ENCODE results near the gene CELF4.
A peak's percentile ranks its signal among the peaks of the same experiment; 100 is the strongest.

The CELF4 gene

DNA sequence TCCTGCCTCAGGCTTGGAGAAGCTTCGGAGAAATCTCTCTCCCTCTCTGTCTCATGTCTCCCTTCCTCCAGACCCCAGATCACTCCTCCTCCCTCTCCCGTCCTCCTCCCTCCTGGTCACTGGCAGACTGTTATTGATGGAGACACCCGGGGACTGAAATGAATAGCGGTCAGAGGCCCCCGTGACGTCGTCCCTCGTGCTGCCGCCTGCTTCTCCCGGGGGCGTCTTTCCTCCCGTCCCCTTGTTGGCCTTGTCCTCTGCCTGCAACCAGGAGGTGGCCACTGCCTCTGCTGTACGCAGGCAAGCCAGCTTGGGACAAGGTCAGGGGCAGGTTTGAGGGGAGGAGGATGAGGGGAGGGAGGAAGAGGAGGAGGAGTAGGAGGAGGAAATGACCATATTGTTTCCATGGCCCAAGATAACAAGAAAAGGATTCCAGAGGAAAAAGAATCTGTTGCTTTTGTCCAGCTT lies 78.2 kb downstream of the CELF4 start:
- peaks cover 57% of the 10 kb centered on the region for H3K27me3 ChIP-seq (ENCODE audit: insufficient read depth, low read length)
- H3K4me3 ChIP-seq (ENCODE audit: low read length), result no peak overlapping the region
- H3K4me1 ChIP-seq (ENCODE audit: insufficient read depth, low read length), result peaks cover 10% of the 10 kb centered on the region
- H2AFZ ChIP-seq (ENCODE audit: low read depth, low read length), result no peak overlapping the region
- no peaks in the 10 kb centered on the region for H3K36me3 ChIP-seq (ENCODE audit: insufficient read depth, low read length)
- no peaks in the 10 kb centered on the region for H3K9me3 ChIP-seq (ENCODE audit: low read length)

DNA sequence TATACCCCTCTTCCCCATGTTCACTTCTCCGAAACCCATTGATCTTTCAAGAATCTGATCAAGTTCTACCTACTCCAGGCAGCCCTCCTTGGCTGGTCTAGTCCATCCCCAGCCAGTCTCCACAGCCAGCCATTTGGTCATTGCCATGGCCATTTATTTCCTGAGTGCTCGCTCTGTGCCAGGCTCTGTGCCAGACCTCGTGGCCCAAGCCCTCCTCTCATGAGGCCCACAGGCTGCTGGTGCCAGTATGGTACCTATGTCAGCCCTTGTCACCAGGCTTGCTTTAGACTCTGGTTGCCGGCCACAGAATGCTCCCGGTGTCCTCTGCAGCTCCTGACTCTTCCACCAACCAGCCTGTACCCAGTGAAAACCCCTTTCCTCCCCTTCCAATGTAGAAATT lies 78.8 kb downstream of the CELF4 start:
- Histone ChIP-seq H3K36me3 (ENCODE audit: insufficient read depth, low read length) (no peaks in the 10 kb centered on the region), H3K4me3 (ENCODE audit: low read length) (no peak overlapping the region), H3K27me3 (ENCODE audit: insufficient read depth, low read length) (peaks cover 60% of the 10 kb centered on the region), H3K4me1 (ENCODE audit: insufficient read depth, low read length) (peaks cover 10% of the 10 kb centered on the region), H3K9me3 (ENCODE audit: low read length) (no peaks in the 10 kb centered on the region), H2AFZ (ENCODE audit: low read depth, low read length) (no peak overlapping the region)

DNA sequence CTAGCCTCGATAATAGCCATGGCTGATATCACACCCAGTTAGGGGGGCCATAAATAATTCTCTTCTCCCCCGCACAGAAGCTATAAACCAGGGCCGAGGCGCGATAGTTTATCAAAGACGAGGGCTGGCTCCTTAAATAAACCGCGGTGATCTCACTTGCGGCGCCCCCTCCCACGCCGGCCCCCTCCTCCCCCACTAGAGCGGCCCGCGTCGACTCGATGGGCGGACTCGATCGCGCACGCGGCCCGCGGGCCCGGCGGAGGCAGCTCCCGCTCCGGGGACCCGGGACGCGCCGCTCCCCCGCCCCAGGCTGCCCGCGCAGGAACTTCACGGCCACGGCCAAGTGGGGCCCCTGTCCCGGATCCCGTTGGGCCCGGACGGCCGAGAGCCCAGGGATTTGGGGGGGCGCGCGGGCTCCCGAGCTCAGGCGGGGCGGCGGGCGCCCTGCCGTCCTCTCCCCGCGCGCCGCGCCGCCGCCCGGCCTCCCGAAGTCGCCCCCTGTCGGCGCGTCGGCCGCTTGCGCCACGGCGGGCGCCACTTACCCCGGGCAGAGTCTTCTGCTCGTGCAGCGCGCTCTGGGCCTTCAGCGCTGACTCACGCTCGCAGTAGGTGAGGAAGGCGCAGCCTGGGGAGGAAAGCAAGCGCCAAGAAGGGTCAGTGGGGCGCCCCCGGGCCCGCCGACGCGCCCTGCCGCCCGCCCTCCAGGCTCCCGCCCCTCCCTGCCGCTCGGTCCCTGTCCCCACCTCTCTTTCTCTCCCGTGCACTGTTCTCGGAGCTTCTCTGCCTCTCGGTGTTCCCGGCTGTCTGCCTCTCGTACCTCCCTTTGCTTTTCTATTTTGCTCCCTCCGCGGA lies 80.4 kb downstream of the CELF4 start:
- H3K9me3 ChIP-seq (ENCODE audit: low read length), result no peaks in the 10 kb centered on the region
- H2AFZ ChIP-seq (ENCODE audit: low read depth, low read length), result no peak overlapping the region
- peaks cover 60% of the 10 kb centered on the region for H3K27me3 ChIP-seq (ENCODE audit: insufficient read depth, low read length)
- H3K36me3 ChIP-seq (ENCODE audit: insufficient read depth, low read length), result no peaks in the 10 kb centered on the region
- H3K4me1 ChIP-seq (ENCODE audit: insufficient read depth, low read length), result peaks cover 10% of the 10 kb centered on the region
- H3K4me3 ChIP-seq (ENCODE audit: low read length), result peak overlapping the region; percentile 5

DNA sequence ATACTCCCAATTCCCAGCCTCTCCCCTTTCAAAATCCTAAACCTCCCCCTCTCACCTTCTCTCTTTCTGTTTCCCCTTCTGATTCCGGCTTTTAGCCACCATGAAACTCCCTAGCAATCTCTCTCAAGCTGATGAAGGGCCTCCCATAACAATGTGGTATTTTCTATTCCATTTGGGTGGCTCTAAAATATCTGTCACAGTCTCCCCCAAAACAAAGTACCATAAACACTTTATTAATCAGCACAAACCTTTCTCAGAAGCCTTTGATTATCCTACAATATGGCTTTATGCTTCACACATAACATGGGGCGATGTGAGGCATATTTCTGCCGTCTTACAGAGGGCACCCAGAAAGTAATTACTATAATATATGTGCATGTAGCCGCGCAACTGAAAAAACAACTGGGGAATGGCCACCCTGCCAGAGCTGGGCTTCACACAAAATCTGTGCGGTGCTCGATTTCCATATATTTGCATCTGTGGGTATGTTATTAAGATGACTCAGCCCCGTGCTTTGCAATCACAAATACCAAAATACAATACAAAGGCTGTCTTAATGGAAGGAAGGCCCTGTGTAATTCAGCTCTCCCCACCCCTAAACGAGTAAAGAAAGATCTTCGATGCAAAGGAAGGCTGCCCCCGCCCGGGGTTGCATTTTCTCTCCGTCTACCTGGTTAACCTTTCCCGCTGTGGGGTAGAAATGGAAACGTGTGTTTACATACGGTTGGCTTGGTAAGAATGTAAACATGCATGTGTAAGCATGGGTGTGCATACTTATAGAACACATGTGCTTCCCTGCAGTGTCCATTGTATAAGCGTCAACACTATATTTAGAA lies 81.4 kb downstream of the CELF4 start:
- H3K36me3 ChIP-seq (ENCODE audit: insufficient read depth, low read length), result no peaks in the 10 kb centered on the region
- no peak overlapping the region for H3K4me3 ChIP-seq (ENCODE audit: low read length)
- H3K27me3 ChIP-seq (ENCODE audit: insufficient read depth, low read length), result peaks cover 57% of the 10 kb centered on the region
- no peak overlapping the region for H2AFZ ChIP-seq (ENCODE audit: low read depth, low read length)
- H3K4me1 ChIP-seq (ENCODE audit: insufficient read depth, low read length), result peaks cover 10% of the 10 kb centered on the region
- no peaks in the 10 kb centered on the region for H3K9me3 ChIP-seq (ENCODE audit: low read length)

DNA sequence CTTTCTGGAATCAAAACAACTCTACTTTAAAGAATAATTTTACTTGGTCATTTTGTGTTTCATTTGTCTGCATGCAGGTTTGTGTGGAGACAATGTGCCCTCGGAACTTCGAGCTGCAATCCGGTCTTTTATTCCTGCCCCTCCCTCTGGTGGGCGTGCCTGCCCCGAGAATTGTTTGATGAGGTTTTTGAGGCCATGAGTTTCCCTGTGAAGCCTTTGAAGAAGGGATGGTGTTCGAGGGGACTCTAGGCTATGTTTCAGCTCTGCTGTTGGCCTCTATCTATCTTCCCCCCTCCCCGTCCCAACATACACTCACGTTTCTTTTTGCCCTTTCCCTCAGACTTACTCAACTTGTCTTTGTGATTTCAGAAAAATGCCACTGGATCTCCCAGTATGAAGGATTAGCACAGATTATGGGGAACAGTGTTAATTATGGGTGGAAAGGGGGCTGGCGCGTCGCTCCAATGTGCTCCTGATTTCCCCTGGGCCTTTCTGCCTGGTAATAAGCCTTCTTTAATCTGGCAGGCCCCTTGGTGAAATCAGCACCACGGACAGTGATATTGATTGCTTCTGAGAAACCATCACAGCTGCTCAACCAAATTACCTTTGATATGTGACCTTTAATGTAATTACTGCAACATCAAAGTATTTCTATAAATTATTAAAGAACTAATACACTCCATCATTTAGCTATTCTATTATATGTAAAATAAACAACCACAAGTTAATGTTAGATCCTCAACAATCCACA lies 82.2 kb downstream of the CELF4 start:
- H3K27me3 ChIP-seq (ENCODE audit: insufficient read depth, low read length), result peaks cover 52% of the 10 kb centered on the region
- no peak overlapping the region for H2AFZ ChIP-seq (ENCODE audit: low read depth, low read length)
- no peak overlapping the region for H3K4me3 ChIP-seq (ENCODE audit: low read length)
- peaks cover 10% of the 10 kb centered on the region for H3K4me1 ChIP-seq (ENCODE audit: insufficient read depth, low read length)
- no peaks in the 10 kb centered on the region for H3K36me3 ChIP-seq (ENCODE audit: insufficient read depth, low read length)
- no peaks in the 10 kb centered on the region for H3K9me3 ChIP-seq (ENCODE audit: low read length)

DNA sequence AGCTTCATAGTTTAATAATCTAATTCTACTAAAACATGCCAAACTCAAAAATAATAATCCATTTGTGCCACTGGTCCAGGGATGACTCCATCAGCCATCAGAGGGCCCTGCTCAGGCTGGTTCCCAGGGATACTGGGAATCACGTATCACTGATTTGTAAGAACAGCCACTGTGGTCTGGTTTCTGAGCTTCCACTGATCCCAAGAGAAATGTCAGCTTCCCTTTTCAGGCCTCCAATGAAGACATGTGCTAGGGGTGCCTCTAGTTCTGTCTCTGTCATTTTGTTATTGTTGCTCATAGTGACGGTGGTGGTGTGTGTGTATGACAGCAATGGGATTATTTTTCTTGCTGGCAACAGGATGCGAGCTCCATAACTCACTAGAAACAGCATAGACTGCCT lies 83.2 kb downstream of the CELF4 start:
- Histone ChIP-seq H3K4me1 (ENCODE audit: insufficient read depth, low read length) (peaks cover 5% of the 10 kb centered on the region), H3K9me3 (ENCODE audit: low read length) (no peaks in the 10 kb centered on the region), H3K4me3 (ENCODE audit: low read length) (no peak overlapping the region), H3K36me3 (ENCODE audit: insufficient read depth, low read length) (no peaks in the 10 kb centered on the region), H2AFZ (ENCODE audit: low read depth, low read length) (no peak overlapping the region), H3K27me3 (ENCODE audit: insufficient read depth, low read length) (peaks cover 43% of the 10 kb centered on the region)

DNA sequence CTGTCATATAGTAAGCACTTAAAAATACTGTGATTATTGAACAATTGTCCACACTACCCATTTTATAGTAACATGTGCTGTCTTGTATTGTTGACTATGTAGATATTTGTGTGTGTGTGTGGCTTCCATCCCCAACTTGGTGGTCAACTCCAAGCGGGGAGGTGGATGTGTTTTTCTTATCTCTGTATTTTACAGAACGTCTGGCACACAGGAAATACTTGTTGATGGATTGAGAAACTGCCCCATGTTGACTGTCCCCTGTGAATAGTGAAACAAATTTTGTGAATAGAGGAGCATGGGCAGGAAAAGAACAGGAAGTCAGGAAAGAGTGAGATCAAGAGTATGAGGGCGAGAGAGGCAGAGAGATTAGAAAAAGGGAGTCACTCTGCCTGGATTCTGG lies 83.6 kb downstream of the CELF4 start:
- Histone ChIP-seq H3K4me1 (ENCODE audit: insufficient read depth, low read length) (peaks cover 5% of the 10 kb centered on the region), H2AFZ (ENCODE audit: low read depth, low read length) (no peak overlapping the region), H3K4me3 (ENCODE audit: low read length) (no peak overlapping the region), H3K27me3 (ENCODE audit: insufficient read depth, low read length) (peaks cover 39% of the 10 kb centered on the region), H3K36me3 (ENCODE audit: insufficient read depth, low read length) (no peaks in the 10 kb centered on the region), H3K9me3 (ENCODE audit: low read length) (no peaks in the 10 kb centered on the region)

DNA sequence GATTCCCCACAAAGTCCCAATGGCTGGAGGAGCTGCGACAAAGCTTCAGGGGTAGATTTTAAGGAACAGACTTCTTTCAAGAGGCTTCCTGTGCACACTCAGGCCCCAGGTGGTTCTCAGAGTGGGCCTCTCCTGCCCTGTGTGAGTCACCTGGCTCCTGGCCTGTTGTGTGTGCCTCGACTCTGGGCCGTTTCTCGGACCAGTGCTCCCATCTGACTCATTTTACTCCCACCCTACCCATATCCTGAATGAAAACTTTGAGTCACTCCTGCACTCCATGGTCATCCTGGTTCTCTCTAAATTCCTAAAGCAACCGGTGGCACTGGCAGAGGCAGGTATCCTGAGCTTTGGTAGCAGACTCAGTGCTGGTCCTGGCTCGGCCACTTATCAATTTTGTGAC lies 84.1 kb downstream of the CELF4 start:
- peaks cover 5% of the 10 kb centered on the region for H3K4me1 ChIP-seq (ENCODE audit: insufficient read depth, low read length)
- no peak overlapping the region for H2AFZ ChIP-seq (ENCODE audit: low read depth, low read length)
- no peaks in the 10 kb centered on the region for H3K9me3 ChIP-seq (ENCODE audit: low read length)
- H3K36me3 ChIP-seq (ENCODE audit: insufficient read depth, low read length), result no peaks in the 10 kb centered on the region
- H3K4me3 ChIP-seq (ENCODE audit: low read length), result no peak overlapping the region
- H3K27me3 ChIP-seq (ENCODE audit: insufficient read depth, low read length), result peaks cover 34% of the 10 kb centered on the region

DNA sequence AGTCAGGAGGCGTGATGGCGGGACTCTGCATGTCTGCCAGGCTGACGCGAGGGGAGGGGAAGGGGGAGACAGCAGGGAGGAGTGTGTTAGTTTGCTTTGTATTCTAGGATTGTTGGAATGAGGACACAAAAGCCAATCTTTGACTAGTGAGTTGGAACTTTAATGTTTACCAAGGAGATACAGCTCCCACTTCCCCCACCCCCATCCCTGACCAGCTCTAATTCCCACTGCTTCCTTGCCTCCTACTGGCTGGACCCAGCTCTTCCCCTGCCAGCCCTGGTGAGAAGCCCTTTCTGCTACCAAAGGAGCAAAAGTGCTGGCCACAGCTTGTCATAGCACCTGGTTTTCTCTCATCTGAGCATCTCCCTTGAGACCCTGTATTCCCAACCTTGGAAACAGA lies 84.5 kb downstream of the CELF4 start:
- H2AFZ ChIP-seq (ENCODE audit: low read depth, low read length), result no peak overlapping the region
- H3K4me3 ChIP-seq (ENCODE audit: low read length), result no peak overlapping the region
- no peaks in the 10 kb centered on the region for H3K36me3 ChIP-seq (ENCODE audit: insufficient read depth, low read length)
- peaks cover 5% of the 10 kb centered on the region for H3K4me1 ChIP-seq (ENCODE audit: insufficient read depth, low read length)
- H3K9me3 ChIP-seq (ENCODE audit: low read length), result no peaks in the 10 kb centered on the region
- H3K27me3 ChIP-seq (ENCODE audit: insufficient read depth, low read length), result peaks cover 29% of the 10 kb centered on the region

DNA sequence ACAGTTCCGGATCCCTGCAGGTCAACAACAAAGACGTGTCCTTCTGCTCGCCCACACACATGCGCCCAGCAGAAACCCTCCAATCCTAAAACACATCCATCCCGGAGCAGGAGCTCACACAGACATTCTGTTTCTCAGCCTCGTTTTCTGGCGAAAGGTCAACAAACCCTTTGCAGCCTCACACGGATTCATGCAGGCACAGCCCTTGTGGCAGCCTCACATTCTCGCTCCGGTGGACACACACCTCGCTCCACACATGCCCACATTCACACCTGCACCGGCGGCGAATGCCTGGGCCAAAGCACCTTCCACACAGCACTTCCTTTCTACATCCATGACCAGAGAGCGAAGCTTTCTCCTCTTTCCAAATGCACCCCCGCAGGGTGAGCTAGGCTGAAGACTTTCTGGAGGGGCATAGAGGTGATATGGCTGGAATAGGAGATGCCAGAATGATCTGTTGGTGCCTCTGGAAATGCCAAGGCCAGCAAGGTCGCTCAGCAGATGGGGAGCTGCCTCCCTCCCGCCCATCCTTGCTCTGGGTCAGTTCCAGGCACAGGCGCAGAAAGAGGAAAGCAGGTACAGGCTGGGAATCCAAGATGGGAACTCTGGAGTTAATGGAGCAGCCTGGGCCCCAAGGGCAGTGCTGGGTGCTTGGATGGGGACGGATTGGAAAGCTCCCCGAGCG lies 88.8 kb downstream of the CELF4 start:
- no peak overlapping the region for H2AFZ ChIP-seq (ENCODE audit: low read depth, low read length)
- H3K9me3 ChIP-seq (ENCODE audit: low read length), result no peaks in the 10 kb centered on the region
- H3K4me3 ChIP-seq (ENCODE audit: low read length), result no peak overlapping the region
- H3K4me1 ChIP-seq (ENCODE audit: insufficient read depth, low read length), result no peaks in the 10 kb centered on the region
- no peaks in the 10 kb centered on the region for H3K27me3 ChIP-seq (ENCODE audit: insufficient read depth, low read length)
- H3K36me3 ChIP-seq (ENCODE audit: insufficient read depth, low read length), result no peaks in the 10 kb centered on the region

DNA sequence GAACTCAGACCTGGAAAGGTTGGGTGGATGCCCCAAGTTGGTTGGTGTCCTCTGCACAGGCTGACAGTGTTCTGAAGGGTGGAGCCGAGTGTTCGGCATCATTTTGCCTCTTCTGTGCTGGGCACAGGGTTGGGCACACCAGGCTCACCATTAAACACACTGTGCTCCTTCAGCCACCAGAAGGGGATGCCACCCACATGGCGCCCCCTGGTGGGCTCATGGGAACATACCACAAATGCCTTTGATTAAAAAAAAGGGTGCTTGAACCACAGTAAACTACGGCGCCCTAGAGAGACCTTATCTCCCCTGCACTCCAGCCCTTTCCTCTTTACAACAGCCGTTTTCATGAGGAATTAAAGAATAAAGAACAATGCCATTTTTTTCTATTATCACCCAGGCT lies 89.4 kb downstream of the CELF4 start:
- no peaks in the 10 kb centered on the region for H3K9me3 ChIP-seq (ENCODE audit: low read length)
- H2AFZ ChIP-seq (ENCODE audit: low read depth, low read length), result no peak overlapping the region
- no peaks in the 10 kb centered on the region for H3K27me3 ChIP-seq (ENCODE audit: insufficient read depth, low read length)
- H3K4me3 ChIP-seq (ENCODE audit: low read length), result no peak overlapping the region
- no peaks in the 10 kb centered on the region for H3K4me1 ChIP-seq (ENCODE audit: insufficient read depth, low read length)
- H3K36me3 ChIP-seq (ENCODE audit: insufficient read depth, low read length), result no peaks in the 10 kb centered on the region

DNA sequence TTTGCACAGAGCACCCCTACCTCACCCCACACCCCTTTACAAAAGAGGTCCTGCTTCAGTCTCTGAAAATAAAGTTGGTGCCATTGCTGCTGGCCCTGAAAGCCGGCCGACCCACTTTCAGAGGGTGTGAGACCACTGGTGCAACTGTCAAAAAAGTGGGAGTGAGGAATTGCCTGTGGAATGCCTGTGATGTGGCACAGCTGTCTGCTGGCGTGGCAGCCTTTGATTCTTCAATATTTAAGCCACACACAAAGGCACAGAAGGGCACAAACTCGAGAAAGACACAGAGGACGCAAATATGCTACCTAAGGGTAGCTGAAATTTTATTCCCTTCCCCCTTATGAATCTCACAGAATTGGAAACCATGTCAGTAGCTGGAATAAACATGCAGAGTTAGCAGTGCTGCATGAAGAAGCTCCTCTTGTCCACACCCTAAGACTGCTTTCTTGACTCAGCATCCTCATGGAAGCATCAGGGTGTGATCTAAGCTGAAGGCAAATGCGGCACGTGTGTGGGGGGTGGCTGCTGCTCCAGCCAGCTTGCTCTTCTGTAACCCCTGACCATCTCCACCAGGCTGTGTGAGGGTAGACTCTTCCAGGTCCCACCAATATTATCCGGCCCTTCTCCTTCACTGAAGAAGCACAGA lies 92.3 kb downstream of the CELF4 start:
- Histone ChIP-seq H3K9me3 (ENCODE audit: low read length) (no peaks in the 10 kb centered on the region), H3K36me3 (ENCODE audit: insufficient read depth, low read length) (no peaks in the 10 kb centered on the region), H3K27me3 (ENCODE audit: insufficient read depth, low read length) (no peaks in the 10 kb centered on the region), H3K4me3 (ENCODE audit: low read length) (no peak overlapping the region), H2AFZ (ENCODE audit: low read depth, low read length) (no peak overlapping the region), H3K4me1 (ENCODE audit: insufficient read depth, low read length) (no peaks in the 10 kb centered on the region)

Data from neuron (in vitro differentiated cells).